Activated T-helper 2 cell treated with anti-CD3 and anti-CD28 coated beads, Interferon-gamma antibody, Interleukin-2, Interleukin-4, amounts not matched to agents 10 μg/mL and 5 μg/mL and 100 μg/mL, durations not matched to agents 14 hours and 24 hours and 36 hours (primary cell): Measurements from ENCODE around the gene TMEM72. TPM values are rescaled to one million over a fixed set of nuclear protein-coding genes. Genes with fewer than 3 reads are reported as not detected.

Source experiments
- DNase-seq: peaks from one replicate; pipeline ENCODE4 v3.0.0; 2021; ENCODE audit warnings: low spot score
- H3K27ac Mint-ChIP-seq: one replicate; pipeline ENCODE4 v1.8.0; 2021; ENCODE audit warnings: mixed read lengths
- H3K27me3 Mint-ChIP-seq: one replicate; pipeline ENCODE4 v1.8.0; 2021; ENCODE audit warnings: low read depth, mixed read lengths
- H3K36me3 Mint-ChIP-seq: one replicate; pipeline ENCODE4 v1.8.0; 2021; ENCODE audit warnings: low read depth, mixed read lengths
- H3K4me1 Mint-ChIP-seq: one replicate; pipeline ENCODE4 v1.8.0; 2021; ENCODE audit warnings: low read depth, mixed read lengths
- H3K4me3 Mint-ChIP-seq: one replicate; pipeline ENCODE4 v1.8.0; 2021; ENCODE audit warnings: low read depth, mild to moderate bottlenecking, moderate library complexity, mixed read lengths
- H3K9me3 Mint-ChIP-seq: one replicate; pipeline ENCODE4 v1.8.0; 2021; ENCODE audit warnings: mixed read lengths
- intact Hi-C: fragments of 100-400 bp; cut with micrococcal nuclease; formaldehyde crosslinking; loops from one replicate; pipeline ENCODE4 v1.15.1; 2023
- total RNA-seq: library from RNA; stranded (reverse); gene quantifications from 2 replicates; pipeline ENCODE4 v1.2.3, GENCODE V29; 2022

The TMEM72 gene
- total RNA-seq, 1 donor from 2014 or later, result not detected

GRCh38 chr10:44949127-44949802 lies 38.1 kb downstream of the TMEM72 start:
- Mint-ChIP-seq H3K9me3 (peaks cover 14% of the 10 kb centered on the region), H3K27ac (no peak overlapping the region)
- intact Hi-C loops, result no loop called here

GRCh38 chr10:44949915-44950314 lies 38.8 kb downstream of the TMEM72 start:
- H3K4me1 Mint-ChIP-seq, result peaks cover 2% of the 10 kb centered on the region
- peaks cover 2% of the 10 kb centered on the region for H3K27me3 Mint-ChIP-seq
- H3K4me3 Mint-ChIP-seq, result no peak overlapping the region
- DNase-seq, result peak; percentile 3
- intact Hi-C loops, result no loop called here
- peaks cover 8% of the 10 kb centered on the region for H3K9me3 Mint-ChIP-seq
- H3K27ac Mint-ChIP-seq, result no peak overlapping the region
- peaks cover 6% of the 10 kb centered on the region for H3K36me3 Mint-ChIP-seq

More at GRCh38 chr10:44949127-44949802, 38.1 kb downstream of the TMEM72 start:
- Mint-ChIP-seq H3K27me3 (peaks cover 4% of the 10 kb centered on the region), H3K4me3 (no peak overlapping the region), H3K4me1 (peaks cover 2% of the 10 kb centered on the region), H3K36me3 (peaks cover 3% of the 10 kb centered on the region)
- DNase-seq, result peak; percentile 2

GRCh38 chr10:44950326-44951225 lies 39.4 kb downstream of the TMEM72 start:
- H3K4me3 Mint-ChIP-seq, result no peak overlapping the region
- peaks cover 3% of the 10 kb centered on the region for H3K36me3 Mint-ChIP-seq
- H3K4me1 Mint-ChIP-seq, result peaks cover 2% of the 10 kb centered on the region
- peaks cover 4% of the 10 kb centered on the region for H3K9me3 Mint-ChIP-seq
- intact Hi-C loops, result no loop called here
- H3K27me3 Mint-ChIP-seq, result no peaks in the 10 kb centered on the region
- DNase-seq, result peak; percentile 5
- no peak overlapping the region for H3K27ac Mint-ChIP-seq

GRCh38 chr10:44951576-44952226 lies 40.6 kb downstream of the TMEM72 start:
- no peaks in the 10 kb centered on the region for H3K27me3 Mint-ChIP-seq
- intact Hi-C loops, result no loop called here
- H3K36me3 Mint-ChIP-seq, result peaks cover 10% of the 10 kb centered on the region
- DNase-seq, result no peak
- no peaks in the 10 kb centered on the region for H3K4me1 Mint-ChIP-seq
- no peaks in the 10 kb centered on the region for H3K9me3 Mint-ChIP-seq
- no peak overlapping the region for H3K4me3 Mint-ChIP-seq
- no peak overlapping the region for H3K27ac Mint-ChIP-seq

- DNase-seq, result peak; percentile 6
- Mint-ChIP-seq H3K4me3 (no peak overlapping the region), H3K27ac (no peak overlapping the region), H3K27me3 (no peaks in the 10 kb centered on the region), H3K9me3 (no peaks in the 10 kb centered on the region), H3K36me3 (peaks cover 10% of the 10 kb centered on the region), H3K4me1 (no peaks in the 10 kb centered on the region)
- intact Hi-C loops, result no loop called here
Observed at GRCh38 chr10:44952779-44953231, 41.7 kb downstream of the TMEM72 start.

- Mint-ChIP-seq H3K9me3 (no peaks in the 10 kb centered on the region), H3K36me3 (peaks cover 10% of the 10 kb centered on the region), H3K27ac (no peak overlapping the region), H3K4me3 (no peak overlapping the region), H3K27me3 (no peaks in the 10 kb centered on the region), H3K4me1 (peaks cover 10% of the 10 kb centered on the region)
- intact Hi-C loops, result no loop called here
- DNase-seq, result no peak
Observed at GRCh38 chr10:44954042-44954441, 42.9 kb downstream of the TMEM72 start.

- H3K4me1 Mint-ChIP-seq, result peaks cover 10% of the 10 kb centered on the region
- no peak for DNase-seq
Observed at GRCh38 chr10:44954962-44955361, 43.8 kb downstream of the TMEM72 start.

GRCh38 chr10:44955413-44956070 lies 44.4 kb downstream of the TMEM72 start:
- Mint-ChIP-seq H3K4me3 (no peak overlapping the region), H3K27ac (no peak overlapping the region), H3K9me3 (no peaks in the 10 kb centered on the region), H3K27me3 (no peaks in the 10 kb centered on the region), H3K4me1 (peaks cover 10% of the 10 kb centered on the region), H3K36me3 (peaks cover 10% of the 10 kb centered on the region)
- DNase-seq, result no peak
- intact Hi-C loops, result no loop called here

More at GRCh38 chr10:44954962-44955361, 43.8 kb downstream of the TMEM72 start:
- Mint-ChIP-seq H3K4me3 (no peak overlapping the region), H3K9me3 (no peaks in the 10 kb centered on the region), H3K27ac (peak overlapping the region; percentile 36), H3K36me3 (peaks cover 10% of the 10 kb centered on the region), H3K27me3 (no peaks in the 10 kb centered on the region)
- intact Hi-C loops, result no loop called here

GRCh38 chr10:44956226-44956625 lies 45.1 kb downstream of the TMEM72 start:
- Mint-ChIP-seq H3K36me3 (peaks cover 10% of the 10 kb centered on the region), H3K4me1 (peaks cover 10% of the 10 kb centered on the region), H3K27me3 (no peaks in the 10 kb centered on the region), H3K27ac (no peak overlapping the region), H3K4me3 (no peak overlapping the region), H3K9me3 (no peaks in the 10 kb centered on the region)
- peak; percentile 4 for DNase-seq
- intact Hi-C loops, result no loop called here

GRCh38 chr10:44956717-44957706 lies 45.9 kb downstream of the TMEM72 start:
- intact Hi-C loops, result no loop called here
- H3K9me3 Mint-ChIP-seq, result no peaks in the 10 kb centered on the region
- no peak overlapping the region for H3K4me3 Mint-ChIP-seq
- H3K36me3 Mint-ChIP-seq, result peaks cover 10% of the 10 kb centered on the region
- no peak overlapping the region for H3K27ac Mint-ChIP-seq
- no peaks in the 10 kb centered on the region for H3K27me3 Mint-ChIP-seq
- H3K4me1 Mint-ChIP-seq, result peaks cover 10% of the 10 kb centered on the region
- peak; percentile 0 for DNase-seq

GRCh38 chr10:44958196-44958897 lies 47.2 kb downstream of the TMEM72 start:
- Mint-ChIP-seq H3K27ac (peak overlapping the region; percentile 63), H3K27me3 (no peaks in the 10 kb centered on the region), H3K4me1 (peaks cover 10% of the 10 kb centered on the region), H3K9me3 (no peaks in the 10 kb centered on the region), H3K4me3 (peak overlapping the region; percentile 85), H3K36me3 (peaks cover 10% of the 10 kb centered on the region)
- intact Hi-C loops, result loop anchor here (2.0 kb wide), 1 partner anchor 16 kb away; no protein-coding TSS in a partner anchor
- peak; percentile 3 for DNase-seq
